ENCODE measurements around the gene MORC1. TPM values are rescaled to one million over a fixed set of nuclear protein-coding genes. Genes with fewer than 3 reads are reported as not detected.

The MORC1 gene
- total RNA-seq, 1 donor, result not detected

- Histone ChIP-seq H3K4me1 (ENCODE audit: insufficient read depth, low read length) (no peaks in the 10 kb centered on the region), H3K4me3 (ENCODE audit: insufficient read depth, low read length) (no peak overlapping the region), H2AFZ (ENCODE audit: low read length) (no peak overlapping the region), H3K27me3 (ENCODE audit: insufficient read depth, low read length) (no peaks in the 10 kb centered on the region), H4K20me1 (ENCODE audit: insufficient read depth, low read length) (no peaks in the 10 kb centered on the region), H3K4me2 (ENCODE audit: insufficient read depth, low read length) (no peak overlapping the region), H3K27ac (ENCODE audit: low read depth, low read length) (no peak overlapping the region), H3K9me3 (ENCODE audit: low read depth, low read length) (no peaks in the 10 kb centered on the region), H3K79me2 (ENCODE audit: insufficient read depth, low read length) (no peaks in the 10 kb centered on the region), H3K36me3 (ENCODE audit: insufficient read depth, low read length) (no peaks in the 10 kb centered on the region)
- no peak for TF ChIP-seq CTCF (IDR thresholded peaks at IDR 0.05; ENCODE audit: extremely low read depth, low read depth, low read length)
- no peak for DNase-seq (ENCODE audit: insufficient read length, low spot score, missing footprints)
These were observed 132.1 kb downstream of the MORC1 start for GRCh38 chr3:108985844-108986243.

GRCh38 chr3:108983051-108983450 lies 134.9 kb downstream of the MORC1 start:
- no peak overlapping the region for H2AFZ ChIP-seq (ENCODE audit: low read length)
- H3K9me3 ChIP-seq (ENCODE audit: low read depth, low read length), result no peaks in the 10 kb centered on the region
- H3K27ac ChIP-seq (ENCODE audit: low read depth, low read length), result no peak overlapping the region
- H3K27me3 ChIP-seq (ENCODE audit: insufficient read depth, low read length), result no peaks in the 10 kb centered on the region
- H4K20me1 ChIP-seq (ENCODE audit: insufficient read depth, low read length), result no peaks in the 10 kb centered on the region
- no peak for DNase-seq (ENCODE audit: insufficient read length, low spot score, missing footprints)
- no peaks in the 10 kb centered on the region for H3K79me2 ChIP-seq (ENCODE audit: insufficient read depth, low read length)
- H3K4me3 ChIP-seq (ENCODE audit: insufficient read depth, low read length), result no peak overlapping the region
- H3K36me3 ChIP-seq (ENCODE audit: insufficient read depth, low read length), result no peaks in the 10 kb centered on the region
- TF ChIP-seq CTCF (IDR thresholded peaks at IDR 0.05; ENCODE audit: extremely low read depth, low read depth, low read length), result no peak
- H3K4me1 ChIP-seq (ENCODE audit: insufficient read depth, low read length), result no peaks in the 10 kb centered on the region
- no peak overlapping the region for H3K4me2 ChIP-seq (ENCODE audit: insufficient read depth, low read length)

GRCh38 chr3:108976058-108976457 lies 141.9 kb downstream of the MORC1 start:
- Histone ChIP-seq H2AFZ (ENCODE audit: low read length) (no peak overlapping the region), H3K27me3 (ENCODE audit: insufficient read depth, low read length) (no peaks in the 10 kb centered on the region), H3K9me3 (ENCODE audit: low read depth, low read length) (no peaks in the 10 kb centered on the region), H3K79me2 (ENCODE audit: insufficient read depth, low read length) (no peaks in the 10 kb centered on the region), H3K36me3 (ENCODE audit: insufficient read depth, low read length) (no peaks in the 10 kb centered on the region), H4K20me1 (ENCODE audit: insufficient read depth, low read length) (no peaks in the 10 kb centered on the region), H3K4me1 (ENCODE audit: insufficient read depth, low read length) (no peaks in the 10 kb centered on the region), H3K4me3 (ENCODE audit: insufficient read depth, low read length) (no peak overlapping the region), H3K4me2 (ENCODE audit: insufficient read depth, low read length) (no peak overlapping the region), H3K27ac (ENCODE audit: low read depth, low read length) (no peak overlapping the region)
- no peak for DNase-seq (ENCODE audit: insufficient read length, low spot score, missing footprints)
- no peak for TF ChIP-seq CTCF (IDR thresholded peaks at IDR 0.05; ENCODE audit: extremely low read depth, low read depth, low read length)

GRCh38 chr3:108973019-108973418 lies 144.9 kb downstream of the MORC1 start:
- Histone ChIP-seq H3K36me3 (ENCODE audit: insufficient read depth, low read length) (no peaks in the 10 kb centered on the region), H3K9me3 (ENCODE audit: low read depth, low read length) (no peaks in the 10 kb centered on the region), H3K27me3 (ENCODE audit: insufficient read depth, low read length) (no peaks in the 10 kb centered on the region), H3K27ac (ENCODE audit: low read depth, low read length) (no peak overlapping the region), H3K4me3 (ENCODE audit: insufficient read depth, low read length) (no peak overlapping the region), H3K4me2 (ENCODE audit: insufficient read depth, low read length) (no peak overlapping the region), H4K20me1 (ENCODE audit: insufficient read depth, low read length) (no peaks in the 10 kb centered on the region), H3K79me2 (ENCODE audit: insufficient read depth, low read length) (no peaks in the 10 kb centered on the region), H3K4me1 (ENCODE audit: insufficient read depth, low read length) (no peaks in the 10 kb centered on the region), H2AFZ (ENCODE audit: low read length) (no peak overlapping the region)
- peak; percentile 65 for DNase-seq (ENCODE audit: insufficient read length, low spot score, missing footprints)
- TF ChIP-seq CTCF (IDR thresholded peaks at IDR 0.05; ENCODE audit: extremely low read depth, low read depth, low read length), result no peak

Measured in osteoblast (primary cell).